ENCODE results near the gene SMC5.
"Not testable (repeated sequence)": the region's sequence is repeated elsewhere in the genome, so short reads cannot be mapped to it uniquely, and the experiment has no call there.

Gene SMC5

GRCh38 chr9:70363760-70364159 is 105.0 kb downstream of the SMC5 start:
- DNase-seq (ENCODE audit: low read depth), result no peak

GRCh38 chr9:70367305-70367930 is 108.6 kb downstream of the SMC5 start:
- DNase-seq (ENCODE audit: low read depth), result no peak

GRCh38 chr9:70374962-70375618 is 116.3 kb downstream of the SMC5 start:
- DNase-seq (ENCODE audit: low read depth), result no peak

- no peak for DNase-seq (ENCODE audit: low read depth)
Observed at GRCh38 chr9:70382046-70382708, 123.4 kb downstream of the SMC5 start.

- DNase-seq (ENCODE audit: low read depth), result no peak
Observed at GRCh38 chr9:70382709-70383605, 124.2 kb downstream of the SMC5 start.

GRCh38 chr9:70385426-70385825 is 126.6 kb downstream of the SMC5 start:
- DNase-seq (ENCODE audit: low read depth), result no peak

GRCh38 chr9:70387663-70388062 is 128.9 kb downstream of the SMC5 start:
- DNase-seq (ENCODE audit: low read depth), result no peak

GRCh38 chr9:70389188-70389587 is 130.4 kb downstream of the SMC5 start:
- DNase-seq (ENCODE audit: low read depth), result no peak

- no peak for DNase-seq (ENCODE audit: low read depth)
Observed at GRCh38 chr9:70389621-70390266, 131.0 kb downstream of the SMC5 start.

- no peak for DNase-seq (ENCODE audit: low read depth)
Observed at GRCh38 chr9:70390933-70391341, 132.2 kb downstream of the SMC5 start.

GRCh38 chr9:70392189-70392588 is 133.4 kb downstream of the SMC5 start:
- no peak for DNase-seq (ENCODE audit: low read depth)

GRCh38 chr9:70392850-70393249 is 134.1 kb downstream of the SMC5 start:
- DNase-seq (ENCODE audit: low read depth), result no peak

- DNase-seq (ENCODE audit: low read depth), result no peak
Observed at GRCh38 chr9:70395652-70396051, 136.9 kb downstream of the SMC5 start.

- no peak for DNase-seq (ENCODE audit: low read depth)
Observed at GRCh38 chr9:70398145-70398556, 139.4 kb downstream of the SMC5 start.

GRCh38 chr9:70399141-70399540 is 140.4 kb downstream of the SMC5 start:
- no peak for DNase-seq (ENCODE audit: low read depth)

GRCh38 chr9:70400107-70400892 is 141.5 kb downstream of the SMC5 start:
- no peak for DNase-seq (ENCODE audit: low read depth)

- DNase-seq (ENCODE audit: low read depth), result not testable (repeated sequence)
Observed at GRCh38 chr9:70401241-70401640, 142.5 kb downstream of the SMC5 start.

GRCh38 chr9:70402213-70402612 is 143.4 kb downstream of the SMC5 start:
- DNase-seq (ENCODE audit: low read depth), result no peak

GRCh38 chr9:70403166-70403565 is 144.4 kb downstream of the SMC5 start:
- no peak for DNase-seq (ENCODE audit: low read depth)

- no peak for DNase-seq (ENCODE audit: low read depth)
Observed at GRCh38 chr9:70403618-70404025, 144.8 kb downstream of the SMC5 start.

- DNase-seq (ENCODE audit: low read depth), result no peak
Observed at GRCh38 chr9:70404261-70404660, 145.5 kb downstream of the SMC5 start.
